Measurements from ENCODE around the gene RAP1GAP. TPM values are rescaled to one million over a fixed set of nuclear protein-coding genes. Genes with fewer than 3 reads are reported as not detected.

RAP1GAP gene
- total RNA-seq, 1 donor from 2014 or later: 1.2 TPM

- Histone ChIP-seq H3K9me3 (no peaks in the 10 kb centered on the region), H3K36me3 (no peaks in the 10 kb centered on the region), H3K27me3 (no peaks in the 10 kb centered on the region), H3K4me1 (peaks cover 15% of the 10 kb centered on the region), H3K4me3 (no peak overlapping the region), H3K27ac (no peak overlapping the region)
- TF ChIP-seq CTCF (IDR thresholded peaks at IDR 0.05) (no peak), POLR2AphosphoS5 (IDR thresholded peaks at IDR 0.05; ENCODE audit: insufficient read depth in 1 of 2, low read depth in 1 of 2) (no peak)
- intact Hi-C loops (cut with DNase I): no loop called here
- no peak for DNase-seq (ENCODE audit: extremely low spot score in 2 of 2)
Measured at GRCh38 chr1:21649315-21649714, 19.8 kb downstream of the RAP1GAP start.

DNA sequence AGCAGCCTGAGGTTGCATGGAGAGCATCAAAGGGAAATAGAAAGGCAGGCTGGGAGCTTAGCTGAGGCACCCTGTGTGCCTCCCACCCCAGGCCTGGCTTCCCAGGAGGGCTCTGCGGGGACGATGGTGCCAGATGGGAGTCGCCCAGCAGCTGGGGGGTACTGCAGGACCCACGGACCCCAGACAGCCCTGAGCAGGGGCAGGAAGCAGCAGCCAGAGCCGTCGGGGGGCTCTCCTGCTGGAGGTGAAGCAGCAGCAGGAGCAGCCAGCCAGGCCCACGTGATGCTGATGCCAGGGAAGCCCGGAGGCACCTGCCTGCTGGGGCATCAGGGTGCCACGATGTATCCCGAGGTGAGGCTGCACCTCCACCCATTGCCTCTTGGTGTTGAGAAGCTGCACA is 20.4 kb downstream of the RAP1GAP start:
- Histone ChIP-seq H3K4me1 (peaks cover 15% of the 10 kb centered on the region), H3K27ac (no peak overlapping the region), H3K36me3 (no peaks in the 10 kb centered on the region), H3K27me3 (no peaks in the 10 kb centered on the region), H3K9me3 (no peaks in the 10 kb centered on the region), H3K4me3 (no peak overlapping the region)
- TF ChIP-seq POLR2AphosphoS5 (IDR thresholded peaks at IDR 0.05; ENCODE audit: insufficient read depth in 1 of 2, low read depth in 1 of 2) (no peak), CTCF (IDR thresholded peaks at IDR 0.05) (no peak), POLR2A (IDR thresholded peaks at IDR 0.05) (no peak)
- intact Hi-C loops (cut with DNase I): no loop called here
- DNase-seq (ENCODE audit: extremely low spot score in 2 of 2): no peak

- Histone ChIP-seq H3K27me3 (no peaks in the 10 kb centered on the region), H3K9me3 (no peaks in the 10 kb centered on the region), H3K36me3 (no peaks in the 10 kb centered on the region), H3K4me1 (peaks cover 15% of the 10 kb centered on the region), H3K27ac (no peak overlapping the region), H3K4me3 (no peak overlapping the region)
- no peak for DNase-seq (ENCODE audit: extremely low spot score in 2 of 2)
- intact Hi-C loops (cut with DNase I): no loop called here
- TF ChIP-seq POLR2A (IDR thresholded peaks at IDR 0.05): no peak
- TF ChIP-seq CTCF (IDR thresholded peaks at IDR 0.05): no peak
- TF ChIP-seq POLR2AphosphoS5 (IDR thresholded peaks at IDR 0.05; ENCODE audit: insufficient read depth in 1 of 2, low read depth in 1 of 2): no peak
Measured at GRCh38 chr1:21648352-21648730, 20.8 kb downstream of the RAP1GAP start.

DNA sequence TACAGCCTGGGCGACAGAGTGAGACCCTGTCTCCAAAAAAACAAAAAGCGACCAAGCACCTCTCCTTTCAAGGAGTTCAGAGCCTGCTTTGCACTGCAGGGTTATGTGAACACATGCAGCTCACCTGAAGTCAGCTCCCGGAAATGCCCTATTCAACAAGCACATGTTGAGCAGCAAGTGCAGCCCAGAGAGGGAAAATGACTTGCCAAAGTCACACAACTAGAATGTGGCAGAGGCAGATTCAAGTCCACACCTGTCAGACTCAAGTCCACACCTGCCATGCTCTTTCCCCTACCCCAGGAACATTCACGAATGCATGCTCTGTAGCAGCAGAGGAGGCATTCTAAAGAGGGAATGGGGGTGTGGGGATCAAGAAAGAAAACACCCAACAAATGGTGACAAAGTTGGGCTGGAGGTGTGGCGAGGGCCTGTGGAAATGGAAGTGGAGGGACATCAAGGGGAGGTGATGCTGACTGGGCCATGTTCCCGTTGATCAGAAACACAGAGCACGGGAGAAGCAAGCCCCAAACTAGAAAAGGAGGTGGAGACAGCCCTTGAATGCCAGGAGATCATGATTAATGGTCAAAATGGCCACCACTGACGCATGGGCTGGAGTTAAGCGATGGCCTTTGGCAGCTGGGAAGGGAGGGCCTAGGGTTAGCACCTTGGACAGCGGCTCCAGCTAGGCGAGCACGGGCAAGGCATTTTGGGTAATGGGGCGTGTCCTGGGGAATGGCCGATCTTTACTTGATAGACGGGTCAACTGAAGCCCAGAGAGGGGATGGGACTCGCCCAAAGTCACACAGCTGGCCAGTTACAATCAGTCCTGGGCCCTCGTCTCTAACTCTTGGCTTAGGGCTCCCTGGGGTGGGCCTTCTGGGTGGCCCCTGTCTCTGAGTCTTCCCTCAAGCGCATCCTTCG is 21.5 kb downstream of the RAP1GAP start:
- intact Hi-C loops (cut with DNase I): no loop called here
- H3K27me3 ChIP-seq: no peaks in the 10 kb centered on the region
- no peak overlapping the region for H3K4me3 ChIP-seq
- TF ChIP-seq POLR2AphosphoS5 (IDR thresholded peaks at IDR 0.05; ENCODE audit: insufficient read depth in 1 of 2, low read depth in 1 of 2): no peak
- no peak for TF ChIP-seq POLR2A (IDR thresholded peaks at IDR 0.05)
- TF ChIP-seq CTCF (IDR thresholded peaks at IDR 0.05): no peak
- H3K4me1 ChIP-seq: peaks cover 15% of the 10 kb centered on the region
- H3K9me3 ChIP-seq: no peaks in the 10 kb centered on the region
- no peak overlapping the region for H3K27ac ChIP-seq
- no peak for DNase-seq (ENCODE audit: extremely low spot score in 2 of 2)
- H3K36me3 ChIP-seq: no peaks in the 10 kb centered on the region

DNA sequence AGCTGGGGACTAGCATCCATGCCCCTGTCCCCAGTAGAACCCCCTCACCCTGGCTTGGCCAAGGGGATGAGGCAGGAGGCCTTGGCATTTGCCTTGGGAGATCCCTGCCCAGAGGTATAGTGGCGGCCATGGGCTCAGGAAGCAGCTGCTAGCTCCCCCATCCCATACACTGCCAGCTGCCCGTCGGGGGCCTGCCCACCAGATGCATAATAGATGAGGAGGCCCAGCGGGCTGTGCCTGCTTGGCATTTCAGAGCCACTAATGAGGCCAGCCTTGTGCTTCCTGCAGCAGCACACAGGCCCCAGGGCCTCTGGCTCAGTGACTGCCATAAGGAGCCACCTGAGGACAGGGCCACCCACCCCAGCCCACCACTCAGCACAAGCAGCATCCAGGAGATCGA is 23.6 kb downstream of the RAP1GAP start:
- H3K4me1 ChIP-seq: peaks cover under 1% of the 10 kb centered on the region
- H3K9me3 ChIP-seq: no peaks in the 10 kb centered on the region
- intact Hi-C loops (cut with DNase I): no loop called here
- DNase-seq (ENCODE audit: extremely low spot score in 2 of 2): no peak
- H3K36me3 ChIP-seq: no peaks in the 10 kb centered on the region
- no peaks in the 10 kb centered on the region for H3K27me3 ChIP-seq
- no peak for TF ChIP-seq POLR2AphosphoS5 (IDR thresholded peaks at IDR 0.05; ENCODE audit: insufficient read depth in 1 of 2, low read depth in 1 of 2)
- no peak for TF ChIP-seq CTCF (IDR thresholded peaks at IDR 0.05)
- TF ChIP-seq POLR2A (IDR thresholded peaks at IDR 0.05): no peak
- no peak overlapping the region for H3K4me3 ChIP-seq
- H3K27ac ChIP-seq: no peak overlapping the region

All from vagina (tissue), 2 donors.